ENCODE measurements around the gene BTRC.

The BTRC gene

GRCh38 chr10:101441541-101442455 is 87.8 kb downstream of the BTRC start:
- peak in 1 of 2 donors; percentile 2 for DNase-seq (ENCODE audit: extremely low read depth in 1 of 2, low read depth in 1 of 2)

GRCh38 chr10:101442456-101442800 is 88.5 kb downstream of the BTRC start:
- DNase-seq (ENCODE audit: extremely low read depth in 1 of 2, low read depth in 1 of 2) = no peak

- DNase-seq (ENCODE audit: extremely low read depth in 1 of 2, low read depth in 1 of 2) = no peak
These were observed 90.3 kb downstream of the BTRC start for GRCh38 chr10:101444058-101444898.

GRCh38 chr10:101446071-101446470 is 92.1 kb downstream of the BTRC start:
- DNase-seq (ENCODE audit: extremely low read depth in 1 of 2, low read depth in 1 of 2) = no peak

GRCh38 chr10:101446947-101447346 is 93.0 kb downstream of the BTRC start:
- no peak for DNase-seq (ENCODE audit: extremely low read depth in 1 of 2, low read depth in 1 of 2)

GRCh38 chr10:101447477-101447876 is 93.5 kb downstream of the BTRC start:
- DNase-seq (ENCODE audit: extremely low read depth in 1 of 2, low read depth in 1 of 2) = no peak

- no peak for DNase-seq (ENCODE audit: extremely low read depth in 1 of 2, low read depth in 1 of 2)
These were observed 96.5 kb downstream of the BTRC start for GRCh38 chr10:101450277-101451080.

- no peak for DNase-seq (ENCODE audit: extremely low read depth in 1 of 2, low read depth in 1 of 2)
These were observed 97.3 kb downstream of the BTRC start for GRCh38 chr10:101451261-101451660.

GRCh38 chr10:101451667-101452069 is 97.7 kb downstream of the BTRC start:
- DNase-seq (ENCODE audit: extremely low read depth in 1 of 2, low read depth in 1 of 2) = no peak

GRCh38 chr10:101452176-101452575 is 98.2 kb downstream of the BTRC start:
- DNase-seq (ENCODE audit: extremely low read depth in 1 of 2, low read depth in 1 of 2) = no peak

GRCh38 chr10:101452593-101452992 is 98.6 kb downstream of the BTRC start:
- DNase-seq (ENCODE audit: extremely low read depth in 1 of 2, low read depth in 1 of 2) = no peak

GRCh38 chr10:101453318-101453717 is 99.4 kb downstream of the BTRC start:
- no peak for DNase-seq (ENCODE audit: extremely low read depth in 1 of 2, low read depth in 1 of 2)

GRCh38 chr10:101453791-101454718 is 100.1 kb downstream of the BTRC start:
- no peak for DNase-seq (ENCODE audit: extremely low read depth in 1 of 2, low read depth in 1 of 2)

GRCh38 chr10:101458869-101459268 is 104.9 kb downstream of the BTRC start:
- no peak for DNase-seq (ENCODE audit: extremely low read depth in 1 of 2, low read depth in 1 of 2)

GRCh38 chr10:101464082-101464481 is 110.1 kb downstream of the BTRC start:
- DNase-seq (ENCODE audit: extremely low read depth in 1 of 2, low read depth in 1 of 2) = no peak

- no peak for DNase-seq (ENCODE audit: extremely low read depth in 1 of 2, low read depth in 1 of 2)
These were observed 110.6 kb downstream of the BTRC start for GRCh38 chr10:101464599-101464998.

- no peak for DNase-seq (ENCODE audit: extremely low read depth in 1 of 2, low read depth in 1 of 2)
These were observed 112.3 kb downstream of the BTRC start for GRCh38 chr10:101466016-101466912.

- peak in 1 of 2 donors; percentile 2 for DNase-seq (ENCODE audit: extremely low read depth in 1 of 2, low read depth in 1 of 2)
These were observed 113.4 kb downstream of the BTRC start for GRCh38 chr10:101467286-101467770.

- DNase-seq (ENCODE audit: extremely low read depth in 1 of 2, low read depth in 1 of 2) = no peak
These were observed 114.2 kb downstream of the BTRC start for GRCh38 chr10:101468159-101468558.
